GM19351 (cell line): Measurements from ENCODE around the gene DNAH9.

Experiments used
- ATAC-seq: cut with Tn5 transposase; IDR thresholded peaks from one replicate; pipeline ENCODE4 v1.9.1; 2021; ENCODE audit warnings: mild to moderate bottlenecking, moderate library complexity; ENCODE audit not compliant: unreplicated experiment

The DNAH9 gene

GRCh38 chr17:11598274-11599221 lies at the start of gene DNAH9:
DNAH9 (plus strand) TSS chr17:11598470; CDS start chr17:11598499, 29 bp downstream.
- no peak for ATAC-seq

GRCh38 chr17:11550431-11550830 lies 47.8 kb upstream of the DNAH9 start:
- no peak for ATAC-seq

- ATAC-seq = no peak
Observed at GRCh38 chr17:11551442-11551841, 46.8 kb upstream of the DNAH9 start.

GRCh38 chr17:11553135-11553534 lies 45.1 kb upstream of the DNAH9 start:
- ATAC-seq = no peak

GRCh38 chr17:11554042-11554441 lies 44.2 kb upstream of the DNAH9 start:
- ATAC-seq = no peak

GRCh38 chr17:11554542-11554941 lies 43.7 kb upstream of the DNAH9 start:
- no peak for ATAC-seq

- ATAC-seq = no peak
Observed at GRCh38 chr17:11555530-11555929, 42.7 kb upstream of the DNAH9 start.

- ATAC-seq = no peak
Observed at GRCh38 chr17:11557727-11558452, 40.4 kb upstream of the DNAH9 start.

- ATAC-seq = no peak
Observed at GRCh38 chr17:11558681-11559234, 39.5 kb upstream of the DNAH9 start.

GRCh38 chr17:11559601-11560000 lies 38.7 kb upstream of the DNAH9 start:
- ATAC-seq = no peak

- ATAC-seq = no peak
Observed at GRCh38 chr17:11561281-11561680, 37.0 kb upstream of the DNAH9 start.

GRCh38 chr17:11561702-11562101 lies 36.6 kb upstream of the DNAH9 start:
- ATAC-seq = no peak

GRCh38 chr17:11564589-11565380 lies 33.5 kb upstream of the DNAH9 start:
- no peak for ATAC-seq

GRCh38 chr17:11565591-11565990 lies 32.7 kb upstream of the DNAH9 start:
- ATAC-seq = no peak

GRCh38 chr17:11578998-11579397 lies 19.3 kb upstream of the DNAH9 start:
- no peak for ATAC-seq

- ATAC-seq = no peak
Observed at GRCh38 chr17:11580677-11581076, 17.6 kb upstream of the DNAH9 start.

- no peak for ATAC-seq
Observed at GRCh38 chr17:11582217-11582616, 16.1 kb upstream of the DNAH9 start.

GRCh38 chr17:11583306-11583992 lies 14.8 kb upstream of the DNAH9 start:
- no peak for ATAC-seq

GRCh38 chr17:11589716-11590115 lies 8.6 kb upstream of the DNAH9 start:
- no peak for ATAC-seq

GRCh38 chr17:11601661-11602060 lies 3.4 kb downstream of the DNAH9 start:
- ATAC-seq = no peak
